IMR-90 (cell line): ENCODE results near the gene FUBP1.

ENCODE experiments used
- CEBPB ChIP-seq: IDR thresholded peaks from 2 replicates; pipeline ENCODE4 v1.6.1; 2012; ENCODE audit warnings: low read depth, low read length, improper control_type of control experiment
- CHD1 ChIP-seq: IDR thresholded peaks from 2 replicates; pipeline ENCODE4 v1.6.1; 2012; ENCODE audit warnings: low read depth, low read length, improper control_type of control experiment
- MAFK ChIP-seq: IDR thresholded peaks from 2 replicates; pipeline ENCODE4 v1.6.1; 2012; ENCODE audit warnings: low read depth, low read length, improper control_type of control experiment
- MAZ ChIP-seq: IDR thresholded peaks from 2 replicates; pipeline ENCODE4 v1.6.1; 2012; ENCODE audit warnings: low read depth, mild to moderate bottlenecking, low read length, improper control_type of control experiment, moderate library complexity, borderline replicate concordance
- MXI1 ChIP-seq: IDR thresholded peaks from 2 replicates; pipeline ENCODE4 v1.6.1; 2012; ENCODE audit warnings: low read depth, mild to moderate bottlenecking, low read length, moderate library complexity, borderline replicate concordance
- NFE2L2 ChIP-seq: fragments of 150-350 bp; IDR thresholded peaks from 2 replicates; pipeline ENCODE4 v1.6.1; 2016; ENCODE audit warnings: low read depth, mild to moderate bottlenecking, low read length
- POLR2A ChIP-seq: IDR thresholded peaks from 2 replicates; pipeline ENCODE4 v1.6.1; 2012; ENCODE audit warnings: mild to moderate bottlenecking, low read depth, low read length
- RAD21 ChIP-seq: IDR thresholded peaks from 2 replicates; pipeline ENCODE4 v1.6.1; 2012; ENCODE audit warnings: low read length, improper control_type of control experiment
- RCOR1 ChIP-seq: IDR thresholded peaks from 2 replicates; pipeline ENCODE4 v1.6.1; 2012; ENCODE audit warnings: mild to moderate bottlenecking, low read length, improper control_type of control experiment; ENCODE audit not compliant: insufficient replicate concordance
- RFX5 ChIP-seq: IDR thresholded peaks from 2 replicates; pipeline ENCODE4 v1.8.0; 2012; ENCODE audit warnings: low read depth, mild to moderate bottlenecking, low read length, moderate library complexity
- SMC3 ChIP-seq: fragments of 150-350 bp; IDR thresholded peaks from 2 replicates; pipeline ENCODE4 v1.6.1; 2016; ENCODE audit warnings: low read depth, mild to moderate bottlenecking, antibody characterized with exemption, low read length, moderate library complexity
- USF2 ChIP-seq: fragments of 150-350 bp; IDR thresholded peaks from 2 replicates; pipeline ENCODE4 v1.6.1; 2017; ENCODE audit warnings: mild to moderate bottlenecking, antibody characterized with exemption, low read length, low read depth
- TF ChIP-seq, protein P1 (sequence below): conservative IDR thresholded peaks from 2 replicates; pipeline ENCODE4 v1.5.1; 2012; ENCODE audit warnings: mild to moderate bottlenecking, low read depth, low read length, improper control_type of control experiment

- TF ChIP-seq POLR2A = no peak
- TF ChIP-seq, protein P1, sequence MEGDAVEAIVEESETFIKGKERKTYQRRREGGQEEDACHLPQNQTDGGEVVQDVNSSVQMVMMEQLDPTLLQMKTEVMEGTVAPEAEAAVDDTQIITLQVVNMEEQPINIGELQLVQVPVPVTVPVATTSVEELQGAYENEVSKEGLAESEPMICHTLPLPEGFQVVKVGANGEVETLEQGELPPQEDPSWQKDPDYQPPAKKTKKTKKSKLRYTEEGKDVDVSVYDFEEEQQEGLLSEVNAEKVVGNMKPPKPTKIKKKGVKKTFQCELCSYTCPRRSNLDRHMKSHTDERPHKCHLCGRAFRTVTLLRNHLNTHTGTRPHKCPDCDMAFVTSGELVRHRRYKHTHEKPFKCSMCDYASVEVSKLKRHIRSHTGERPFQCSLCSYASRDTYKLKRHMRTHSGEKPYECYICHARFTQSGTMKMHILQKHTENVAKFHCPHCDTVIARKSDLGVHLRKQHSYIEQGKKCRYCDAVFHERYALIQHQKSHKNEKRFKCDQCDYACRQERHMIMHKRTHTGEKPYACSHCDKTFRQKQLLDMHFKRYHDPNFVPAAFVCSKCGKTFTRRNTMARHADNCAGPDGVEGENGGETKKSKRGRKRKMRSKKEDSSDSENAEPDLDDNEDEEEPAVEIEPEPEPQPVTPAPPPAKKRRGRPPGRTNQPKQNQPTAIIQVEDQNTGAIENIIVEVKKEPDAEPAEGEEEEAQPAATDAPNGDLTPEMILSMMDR = no peak
- TF ChIP-seq RFX5 = no peak
- no peak for TF ChIP-seq USF2
- no peak for TF ChIP-seq NFE2L2
- TF ChIP-seq CEBPB = no peak
- no peak for TF ChIP-seq RAD21
- TF ChIP-seq RCOR1 = no peak
- TF ChIP-seq SMC3 = no peak
- TF ChIP-seq MAZ = no peak
- no peak for TF ChIP-seq MAFK
- TF ChIP-seq CHD1 = no peak
- TF ChIP-seq MXI1 = no peak
Measured at GRCh38 chr1:77984629-77985028, 5.8 kb upstream of the FUBP1 start.
